GM21360 (cell line): ENCODE results near the gene MAD1L1.

ENCODE experiments used
- ATAC-seq: cut with Tn5 transposase; IDR thresholded peaks from one replicate; pipeline ENCODE4 v1.9.1; 2021; ENCODE audit warnings: mild to moderate bottlenecking, moderate library complexity; ENCODE audit not compliant: unreplicated experiment

Gene MAD1L1

DNA sequence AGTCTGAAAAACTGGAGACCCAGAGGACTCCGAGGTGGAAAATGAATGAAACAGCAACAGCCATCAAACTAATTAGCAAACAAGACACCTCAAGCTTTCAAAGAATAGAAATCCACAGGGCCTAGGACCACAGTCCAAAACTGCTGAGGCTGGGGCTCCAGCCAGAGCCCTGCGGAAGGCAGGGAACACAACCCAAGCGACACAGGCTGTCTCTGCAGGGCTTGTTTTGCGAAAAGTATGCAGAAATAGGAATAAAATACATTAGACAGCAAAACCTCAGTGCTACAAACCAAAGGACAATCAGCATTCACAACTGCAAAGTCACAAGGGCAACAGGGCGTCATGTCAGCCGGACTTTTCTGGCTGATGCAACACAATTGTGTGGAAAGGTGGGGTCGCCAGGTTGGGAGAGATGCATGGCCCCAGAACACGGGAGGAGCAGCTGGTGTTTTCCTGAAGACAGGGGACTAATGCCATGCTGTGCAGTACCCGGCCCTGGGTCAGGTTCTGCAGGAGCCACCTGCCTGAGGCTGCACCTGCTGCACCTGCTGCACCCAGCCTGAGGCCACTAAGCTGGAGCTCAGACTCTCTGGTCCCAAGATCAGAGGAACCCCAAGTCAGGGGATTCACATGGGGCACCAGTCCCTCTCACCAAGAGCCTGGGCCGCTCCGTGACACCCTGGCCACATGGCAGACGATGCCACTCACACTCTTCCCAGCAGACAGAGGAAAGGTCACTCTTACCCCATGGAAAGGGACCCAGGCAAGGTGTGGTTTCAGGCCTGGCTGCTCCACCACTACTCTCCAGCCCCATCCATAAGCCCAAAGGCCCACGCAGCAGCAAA, 74.2 kb downstream of the MAD1L1 start:
- no peak for ATAC-seq

DNA sequence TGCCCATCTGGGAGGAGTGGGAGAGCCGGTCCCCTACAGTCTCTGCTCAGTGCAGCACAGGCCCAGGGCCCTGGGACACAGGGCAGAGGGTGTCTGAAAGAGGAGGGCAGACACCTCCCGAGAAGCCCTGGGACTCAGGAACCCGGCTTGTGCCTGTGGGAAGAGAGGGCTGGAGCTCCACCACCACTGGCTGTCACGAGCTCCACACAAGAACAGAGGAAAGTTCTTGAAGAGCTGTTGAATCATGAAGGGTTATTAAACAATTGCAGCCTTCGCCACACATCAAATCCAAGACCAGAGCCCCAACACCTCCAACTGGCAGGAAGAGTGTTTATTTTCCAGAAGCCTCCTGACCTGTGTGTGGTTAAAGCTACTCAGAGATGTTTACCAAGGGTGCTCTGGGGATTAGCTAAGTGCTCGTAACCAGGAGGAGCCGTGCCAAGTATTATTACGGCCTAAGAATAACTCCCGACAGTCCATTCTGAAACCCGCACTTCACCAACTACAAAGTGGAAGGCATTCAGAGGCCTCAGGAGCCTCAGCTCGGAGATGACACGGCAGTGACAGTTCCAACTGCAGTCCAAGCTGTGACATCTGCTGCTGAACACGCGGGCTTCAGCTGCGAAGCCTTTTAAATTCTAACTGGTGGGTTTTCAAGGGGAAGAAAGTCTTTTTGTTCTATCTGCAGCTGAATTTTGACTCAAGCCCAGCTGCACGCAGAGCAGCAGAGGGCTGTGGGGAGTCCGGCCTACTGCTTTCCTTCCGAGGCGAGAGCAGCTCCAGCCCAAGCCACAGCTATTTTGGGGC, 75.1 kb downstream of the MAD1L1 start:
- ATAC-seq: no peak

DNA sequence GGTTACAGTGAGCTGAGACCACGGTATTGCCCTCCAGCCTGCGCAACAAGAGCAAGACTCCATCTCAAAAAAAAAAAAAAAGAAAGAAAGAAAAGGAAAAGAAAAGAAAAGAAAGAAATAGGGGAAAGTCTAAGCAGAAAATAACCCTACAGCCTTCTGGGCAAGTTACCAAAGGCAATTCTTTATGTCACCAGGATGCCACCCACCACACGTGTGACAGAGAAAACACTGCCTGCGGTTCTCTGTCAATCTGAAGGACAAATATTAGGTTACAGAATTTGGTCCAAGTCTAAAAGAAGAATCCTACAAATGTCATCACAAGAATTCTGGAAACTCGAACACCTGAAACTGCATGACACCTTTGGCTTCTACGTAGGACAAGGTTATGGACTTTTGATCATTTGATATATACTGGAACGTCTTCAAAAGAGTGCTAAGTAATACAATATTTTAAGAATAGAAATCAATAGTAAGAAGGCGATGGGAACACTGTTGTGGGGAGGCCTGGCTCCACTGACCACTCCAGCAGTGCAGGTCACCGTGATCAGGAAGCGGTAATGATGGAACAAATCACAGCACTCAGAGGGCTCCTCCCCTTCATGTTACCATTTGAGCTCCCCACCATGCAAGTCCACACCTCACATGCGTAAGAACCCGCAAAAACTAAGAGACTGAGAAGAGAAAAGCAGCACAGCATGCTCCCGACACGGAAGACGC, 75.8 kb downstream of the MAD1L1 start:
- ATAC-seq: no peak

DNA sequence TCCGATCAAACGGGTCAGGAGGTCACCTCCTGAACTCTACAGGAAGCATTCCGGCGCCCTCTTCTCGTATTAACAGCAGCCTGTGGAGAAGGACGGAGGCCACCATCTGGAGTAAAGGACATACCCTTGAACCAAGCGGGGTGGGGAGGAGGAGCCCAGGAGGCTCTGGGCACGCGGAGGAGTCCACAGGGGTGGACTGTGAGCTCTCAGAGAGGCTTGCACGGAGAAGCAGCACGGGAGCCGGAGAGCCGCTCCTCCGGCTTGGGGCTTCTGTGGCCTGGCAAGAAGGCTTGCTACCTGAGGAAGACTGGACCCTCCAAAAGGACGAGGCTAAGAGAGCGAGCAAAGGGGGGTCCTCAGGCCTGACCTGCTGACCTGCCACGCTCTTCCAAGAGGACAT, 77.9 kb downstream of the MAD1L1 start:
- ATAC-seq: no peak

DNA sequence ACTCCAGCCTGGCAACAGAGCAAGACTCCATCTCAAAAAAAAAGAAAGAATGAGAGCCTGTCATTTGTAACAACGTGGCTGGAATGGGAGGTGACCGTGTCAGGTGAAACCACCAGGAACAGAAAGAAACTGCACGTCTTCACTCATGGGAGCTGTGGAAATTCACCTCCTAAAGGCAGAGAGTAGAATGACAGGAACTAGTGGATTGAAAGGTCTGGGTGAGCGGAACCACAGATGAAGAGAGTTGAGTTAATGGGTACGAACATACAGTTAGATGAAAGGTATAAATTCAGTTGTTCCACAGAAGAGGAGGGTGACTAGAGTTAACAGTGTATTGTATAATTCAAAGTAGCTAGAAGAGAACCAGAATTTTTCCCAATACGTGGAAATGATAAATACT, 78.6 kb downstream of the MAD1L1 start:
- no peak for ATAC-seq

DNA sequence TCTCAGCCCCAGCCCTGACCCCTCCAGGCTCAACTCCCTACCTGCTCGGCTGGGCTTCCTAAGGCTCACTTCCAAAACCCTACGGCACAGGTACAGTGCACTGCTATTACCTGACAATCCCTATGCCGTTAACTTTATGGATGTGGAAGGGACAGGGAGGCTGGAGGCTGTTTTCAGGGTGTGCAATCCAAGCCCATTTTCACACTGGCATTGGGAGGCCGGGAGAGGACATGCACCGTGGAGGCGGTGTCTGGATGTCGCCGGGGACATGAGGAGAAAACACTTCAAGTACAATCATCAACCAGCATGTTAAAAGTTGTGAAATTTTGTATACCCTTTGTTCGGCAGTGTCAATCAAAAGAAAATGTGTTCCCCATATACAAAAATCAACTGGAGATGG, 80.1 kb downstream of the MAD1L1 start:
- ATAC-seq: no peak

DNA sequence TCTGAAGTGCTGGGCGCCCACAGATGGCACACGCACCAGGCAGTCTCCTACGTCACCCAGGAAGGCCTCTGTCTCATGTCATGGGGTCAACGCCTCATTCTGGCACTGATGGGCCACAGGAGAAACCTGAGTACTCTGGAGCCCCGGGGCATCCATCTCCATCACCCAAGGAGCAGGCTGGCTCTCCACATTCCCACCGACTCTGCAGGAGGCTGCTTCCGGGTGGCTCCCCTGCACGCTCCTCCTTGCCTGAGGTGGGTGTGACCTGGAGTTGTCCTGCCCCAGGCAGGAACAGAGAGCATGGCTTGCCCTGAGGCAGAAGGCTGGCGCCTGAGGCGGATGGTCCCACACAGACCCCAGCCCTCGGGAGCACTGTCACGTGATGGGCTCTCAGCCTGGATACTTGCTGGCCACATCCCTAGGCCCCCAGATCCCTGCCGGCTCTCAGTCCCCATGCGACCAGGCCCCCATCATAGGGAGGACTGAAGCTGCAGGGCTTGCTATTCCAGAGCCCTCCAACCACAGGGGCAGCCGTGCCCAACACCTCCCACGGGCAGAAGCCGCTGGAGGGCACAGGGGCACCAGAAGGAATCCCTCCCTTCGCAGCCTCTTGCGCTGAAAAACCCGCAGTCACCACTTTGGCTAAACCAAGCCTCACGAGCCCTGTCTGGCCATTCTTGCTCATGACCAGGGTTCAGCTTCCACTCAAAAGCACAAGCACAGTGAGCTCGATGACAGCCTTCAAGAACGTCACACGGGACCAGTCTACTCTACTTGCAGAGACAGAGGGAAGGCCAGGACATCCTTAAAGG, 80.7 kb downstream of the MAD1L1 start:
- no peak for ATAC-seq

DNA sequence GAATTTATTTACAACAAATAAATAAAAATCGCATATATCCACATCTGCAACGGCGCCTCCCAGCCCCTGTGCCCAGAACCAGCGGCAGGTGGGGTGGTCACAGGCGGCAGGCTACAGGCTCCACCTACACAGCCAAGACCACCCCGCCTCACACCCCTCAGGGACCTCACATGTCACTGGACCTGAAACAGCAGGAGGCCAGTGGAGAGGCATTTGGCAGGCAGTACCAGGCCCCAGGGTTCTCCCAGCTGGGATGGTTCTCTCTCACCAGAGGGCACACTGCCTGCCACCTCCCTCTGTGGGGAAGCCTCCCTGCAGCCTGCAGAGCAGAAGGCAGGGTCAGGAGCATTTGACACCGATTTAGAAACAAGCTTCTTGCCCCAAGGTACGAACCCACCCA, 81.5 kb downstream of the MAD1L1 start:
- no peak for ATAC-seq

DNA sequence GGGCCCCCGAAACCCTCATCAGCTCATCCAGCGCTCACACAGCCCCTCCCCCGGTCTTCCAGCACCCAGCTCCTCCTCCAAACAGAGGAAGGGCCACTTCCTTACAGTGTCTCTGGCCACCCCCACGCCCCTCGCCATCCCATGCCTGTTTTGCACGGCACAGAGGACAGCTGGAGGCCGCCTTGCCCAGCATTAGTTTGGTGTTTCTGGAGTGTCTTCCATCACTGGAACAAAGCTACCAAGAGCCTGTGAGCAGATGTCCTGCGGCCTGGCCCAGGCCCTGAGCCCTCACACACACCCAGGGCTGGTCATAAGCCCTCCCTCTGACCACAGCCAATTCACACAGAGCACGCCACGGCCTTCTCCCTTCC, 82.3 kb downstream of the MAD1L1 start:
- no peak for ATAC-seq

DNA sequence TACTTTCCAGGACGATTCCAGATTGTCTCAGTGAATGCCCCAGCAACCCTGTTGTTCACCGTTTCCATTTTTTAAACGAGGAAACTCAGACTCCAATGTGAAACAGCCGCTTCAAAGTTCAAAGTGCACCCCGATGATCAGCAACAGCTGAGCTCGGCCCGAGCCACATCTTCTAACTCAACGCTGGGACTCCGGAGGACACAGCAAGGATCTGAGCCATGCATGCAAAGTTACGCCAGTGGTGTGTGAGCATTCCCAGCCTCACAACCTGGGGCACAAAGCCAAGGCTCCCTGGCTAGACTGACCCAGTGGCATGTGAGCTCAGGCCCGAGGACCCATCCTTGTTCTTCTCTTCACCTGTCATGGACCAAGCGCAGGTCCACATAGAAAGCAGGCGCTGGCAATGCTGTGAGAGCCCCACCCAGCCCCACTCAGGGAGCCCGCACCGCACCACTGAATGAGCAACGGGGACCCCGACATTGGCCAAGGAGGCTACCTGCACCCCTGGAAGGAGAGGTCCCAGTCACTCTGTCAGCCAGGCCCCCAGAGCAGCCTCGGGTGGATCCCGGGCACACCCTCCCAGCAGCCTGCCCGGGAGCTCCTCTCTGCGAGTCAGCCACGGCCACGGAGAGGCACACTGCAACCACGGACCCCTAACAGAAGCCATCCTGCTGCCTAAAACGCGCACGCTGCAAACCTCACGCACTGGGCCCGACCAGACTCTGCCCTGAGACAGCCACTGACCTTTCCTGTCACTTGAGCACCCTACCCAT, 82.9 kb downstream of the MAD1L1 start:
- no peak for ATAC-seq

DNA sequence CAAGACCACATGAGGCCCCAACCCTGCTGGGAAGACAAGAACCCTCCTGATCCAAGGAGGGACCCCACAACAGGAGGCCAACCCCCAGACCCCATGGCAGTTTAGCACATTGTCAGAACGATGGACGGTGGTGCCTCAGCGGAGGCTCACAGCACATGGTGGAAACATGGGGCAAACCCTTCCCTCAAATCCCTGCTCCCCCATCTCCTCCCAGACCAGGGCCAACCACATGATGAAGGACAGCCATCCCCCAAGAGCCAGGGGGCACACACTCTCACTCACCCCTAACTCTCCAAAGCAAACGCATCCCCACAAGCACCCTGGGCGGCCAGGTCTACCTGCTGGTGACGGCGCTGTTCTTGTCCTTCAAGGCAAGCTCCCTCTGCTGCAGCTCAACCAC, 83.9 kb downstream of the MAD1L1 start:
- no peak for ATAC-seq

DNA sequence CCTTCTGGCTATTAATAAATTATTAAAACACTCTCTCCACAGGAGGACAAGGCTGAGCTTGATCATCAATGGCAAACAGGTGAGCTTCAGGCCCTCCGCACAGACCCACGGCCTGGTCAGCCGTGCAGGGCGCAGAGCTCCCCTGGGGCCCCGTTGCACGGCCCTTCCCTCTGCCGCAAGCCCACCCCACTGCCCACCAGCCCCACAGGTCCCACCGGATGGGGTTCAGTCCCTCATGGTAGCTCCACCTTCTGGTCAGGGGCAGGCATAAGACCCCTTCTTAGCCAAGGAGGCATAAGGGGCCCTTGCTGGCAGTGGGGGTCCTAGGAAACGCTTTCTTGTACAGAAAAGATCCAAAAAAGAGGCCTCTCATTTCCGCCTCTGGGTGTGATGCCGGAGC, 84.6 kb downstream of the MAD1L1 start:
- ATAC-seq: no peak

DNA sequence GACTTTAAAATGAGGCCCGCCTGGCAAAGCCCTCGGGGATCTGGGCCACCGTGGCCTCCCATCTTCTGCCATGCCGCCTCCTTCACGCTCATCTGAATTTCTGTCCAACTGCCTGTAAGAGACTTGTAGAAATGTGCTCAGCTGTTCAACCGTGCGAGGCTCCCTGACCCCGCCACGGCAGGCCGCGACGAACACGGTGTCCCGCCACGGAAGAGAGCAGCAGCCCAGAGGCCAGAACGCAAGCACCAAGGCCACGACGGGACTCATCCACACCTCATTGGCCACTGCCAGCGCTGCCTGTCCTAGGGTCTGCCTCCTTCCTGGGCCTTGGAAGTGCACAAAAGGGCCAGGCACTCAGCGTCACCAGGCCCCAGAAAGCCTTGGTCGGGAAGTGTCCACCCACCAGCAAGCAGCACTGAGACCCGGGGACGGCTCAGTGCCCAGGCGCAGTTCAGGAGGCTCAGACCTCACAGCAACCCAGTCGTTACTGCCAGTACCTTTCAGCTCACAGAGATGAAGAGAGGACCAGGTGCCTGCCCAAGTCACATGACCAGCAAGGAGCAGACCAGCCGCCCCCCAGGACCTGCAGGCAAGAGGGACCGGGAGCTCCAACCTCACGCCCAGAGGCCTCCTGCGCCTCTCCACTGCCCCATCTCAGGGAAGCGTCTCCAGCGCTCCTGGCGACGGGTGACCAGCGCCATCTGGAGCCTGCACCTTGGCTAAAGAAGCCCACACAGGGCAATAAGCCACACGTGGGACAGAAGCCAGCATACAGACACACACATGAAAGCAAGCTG, 85.9 kb downstream of the MAD1L1 start:
- no peak for ATAC-seq

DNA sequence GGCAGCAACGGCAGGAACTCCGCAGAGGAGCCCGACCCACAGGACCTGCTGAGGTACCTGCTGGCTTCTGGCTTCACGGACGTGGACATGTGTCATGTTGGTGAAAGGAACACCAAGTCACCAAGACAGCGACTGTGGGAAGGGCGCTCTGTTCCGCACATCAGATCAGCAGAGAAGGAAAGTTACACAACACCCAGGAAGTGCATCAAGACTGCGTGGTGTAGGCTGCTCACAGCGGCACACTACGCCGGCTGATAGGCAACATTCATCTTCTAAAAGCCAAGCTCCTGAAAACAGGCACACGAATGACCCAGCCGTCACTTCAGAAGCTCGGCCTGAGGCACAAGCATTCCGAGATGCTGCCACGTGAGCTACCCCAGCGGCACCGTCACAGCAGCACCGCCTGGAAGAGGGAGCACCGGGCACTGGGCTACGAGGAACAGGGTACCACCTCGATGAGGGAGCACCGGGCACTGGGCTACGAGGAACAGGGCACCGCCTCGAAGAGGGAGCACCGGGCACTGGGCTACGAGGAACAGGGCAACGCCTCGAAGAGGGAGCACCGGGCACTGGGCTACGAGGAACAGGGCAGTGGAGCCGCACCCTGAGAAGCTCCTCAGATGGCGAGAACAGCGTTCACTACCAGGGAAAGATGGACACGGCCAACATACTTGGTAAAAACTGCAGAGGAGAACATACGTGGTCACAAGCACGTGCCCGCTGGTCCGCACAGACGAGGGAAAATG, 86.7 kb downstream of the MAD1L1 start:
- no peak for ATAC-seq

DNA sequence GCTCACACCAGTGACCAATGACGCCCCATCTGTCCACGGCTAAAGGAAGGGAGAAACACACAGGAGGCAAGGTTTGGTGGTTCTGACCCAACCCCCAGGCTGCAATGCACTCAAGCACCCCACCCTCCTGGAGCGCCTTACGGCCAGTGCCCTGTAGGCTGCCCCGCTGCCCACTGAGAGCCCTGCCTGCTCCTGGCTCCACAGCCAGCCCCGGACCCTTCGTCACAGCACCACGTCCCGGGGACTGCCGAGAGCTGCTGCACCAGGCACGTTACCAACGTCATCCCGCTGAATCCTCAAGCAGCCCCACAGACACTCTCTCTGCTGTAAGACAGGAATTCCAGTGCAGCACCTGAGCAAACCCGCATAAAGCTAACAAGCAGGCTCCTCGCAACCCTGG, 87.8 kb downstream of the MAD1L1 start:
- no peak for ATAC-seq

DNA sequence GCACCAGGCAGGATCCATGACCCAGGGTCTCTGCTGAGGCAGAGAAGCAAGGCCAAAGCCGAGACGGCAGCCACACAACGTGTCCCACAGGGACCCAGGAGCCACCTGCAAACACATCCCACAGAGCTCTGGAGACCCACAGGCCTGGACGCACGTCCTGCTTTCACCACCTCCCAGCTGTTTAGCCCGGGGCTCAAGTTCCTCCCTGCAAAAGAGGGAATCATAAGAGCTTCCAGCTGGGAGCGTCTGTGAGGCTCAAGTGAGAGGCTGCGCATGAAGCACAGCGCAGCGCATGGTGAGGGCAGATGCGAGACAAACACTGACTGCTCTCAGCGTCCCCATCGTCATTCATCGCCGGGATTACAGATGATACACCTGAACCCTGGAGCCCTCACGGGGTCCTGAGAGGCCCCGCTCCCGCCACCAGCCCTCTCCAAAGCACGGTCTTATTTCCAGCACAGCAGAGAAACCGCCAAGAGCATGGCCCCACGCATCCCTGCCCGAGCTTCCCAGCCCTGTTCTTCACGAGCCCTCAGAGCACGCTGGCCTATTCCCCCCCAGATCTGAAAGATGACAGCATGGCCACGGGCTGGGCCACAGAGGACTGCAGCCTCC, 88.7 kb downstream of the MAD1L1 start:
- ATAC-seq: no peak

DNA sequence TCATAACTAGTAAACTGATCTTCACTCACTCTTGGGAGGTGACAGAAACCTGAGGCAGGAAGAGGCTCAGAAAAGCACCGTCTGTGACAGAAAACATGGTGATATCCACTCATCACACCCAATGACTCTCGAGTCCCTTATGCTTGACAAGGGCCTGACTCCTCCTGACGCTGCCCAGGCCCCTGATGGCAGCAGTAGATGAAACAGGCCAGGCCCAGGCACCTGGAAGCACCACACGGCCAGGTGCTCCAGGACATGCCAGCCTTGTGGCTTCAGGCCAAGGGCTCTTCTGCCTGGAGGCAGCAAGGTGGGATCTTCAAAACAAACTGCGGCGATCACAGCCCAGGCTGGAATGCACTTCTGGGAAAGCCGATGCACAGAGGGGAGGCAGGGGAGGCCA, 89.3 kb downstream of the MAD1L1 start:
- ATAC-seq: no peak

DNA sequence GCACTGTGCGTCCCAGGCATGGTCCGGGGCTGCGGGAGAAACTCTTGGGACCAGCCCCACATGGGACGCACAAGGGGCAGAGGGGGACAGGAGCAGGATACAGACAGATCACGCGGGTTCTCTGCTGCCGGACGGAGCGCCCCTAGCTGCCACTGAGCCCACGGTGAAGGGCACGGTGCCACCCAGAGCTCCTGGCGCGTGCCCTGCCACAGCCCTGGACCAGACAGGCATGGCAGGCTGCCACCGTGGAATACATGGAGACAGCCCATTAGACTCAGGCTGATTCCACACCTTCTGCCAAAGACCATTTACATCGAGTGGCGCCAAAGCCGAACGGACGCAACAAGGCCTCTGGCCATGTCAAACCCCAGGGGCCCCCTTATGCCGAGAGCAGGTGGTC, 90.4 kb downstream of the MAD1L1 start:
- no peak for ATAC-seq
